ENCODE results near the gene TAS1R2. TPM values are rescaled to one million over a fixed set of nuclear protein-coding genes. Genes with fewer than 3 reads are reported as not detected.
A peak's percentile ranks its signal among the peaks of the same experiment; 100 is the strongest.

The TAS1R2 gene
- total RNA-seq, 6 experiments from 2014 or later = 0.07 TPM; not detected in 5

DNA sequence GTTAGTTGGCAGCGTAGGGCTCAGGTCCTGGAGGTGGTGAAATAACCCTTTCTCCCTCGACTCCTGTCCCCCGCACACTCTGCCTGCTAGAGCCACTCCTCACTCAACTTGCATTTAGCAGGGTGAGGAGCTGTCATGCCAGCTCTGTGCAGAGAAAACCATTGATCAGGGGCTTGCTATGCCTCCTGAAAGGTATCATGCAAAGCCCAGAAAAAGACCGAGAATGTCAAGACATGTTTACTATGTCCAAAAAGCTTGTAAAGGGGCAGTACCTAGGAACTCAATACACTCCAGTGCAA, 24.9 kb upstream of the TAS1R2 start:
- H3K36me3 ChIP-seq = peaks cover 0 to 87% (median 39%) of the 10 kb centered on the region in 4 donors
- ATAC-seq = no peak

DNA sequence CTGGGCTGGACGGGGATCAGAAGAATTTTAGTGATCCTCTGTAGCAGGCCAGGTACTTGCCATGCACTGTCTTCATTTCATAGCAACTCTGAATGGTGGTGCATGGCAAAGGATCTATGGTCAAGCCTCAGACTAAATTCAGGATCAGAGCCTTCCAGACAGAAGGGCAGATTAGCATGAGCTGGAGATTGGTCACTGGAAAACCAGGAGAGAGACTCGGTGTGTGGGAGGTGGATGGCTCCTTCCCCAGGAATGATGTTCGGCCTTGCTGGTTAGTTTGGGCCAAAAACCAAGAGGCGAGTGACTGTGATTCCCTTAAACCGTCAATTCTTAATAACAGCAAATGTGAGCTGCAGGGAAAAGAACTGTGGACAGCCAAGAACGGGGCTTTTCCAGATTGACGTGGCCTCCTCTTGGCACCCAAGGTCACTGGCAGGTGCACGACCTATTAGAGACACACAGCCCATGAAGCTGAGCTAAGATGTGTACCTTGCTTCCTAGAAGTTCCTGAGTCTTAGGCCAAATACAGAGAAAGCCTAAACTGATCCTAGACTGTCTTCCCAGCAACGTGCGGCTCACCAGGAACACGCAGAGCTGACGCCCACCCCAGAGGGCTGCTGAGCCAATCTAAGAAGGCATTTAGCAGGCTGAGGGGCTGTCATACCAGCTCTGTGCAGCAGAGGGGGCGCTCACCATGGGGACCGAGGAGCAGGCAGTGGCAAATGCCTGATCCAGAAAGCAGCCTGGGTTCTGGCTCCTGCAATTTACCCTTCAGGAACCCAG, 24.4 kb upstream of the TAS1R2 start:
- peaks cover 0 to 87% (median 39%) of the 10 kb centered on the region in 4 donors for H3K36me3 ChIP-seq
- DNase-seq (peak; percentile 78 to 79 (median 78)), ATAC-seq (peak; percentile 79 to 91 (median 83))
- H3K9me3 ChIP-seq = no peaks in the 10 kb centered on the region
- intact Hi-C loops (cut with DNase I) = no loop called here
- TF ChIP-seq, protein P1, sequence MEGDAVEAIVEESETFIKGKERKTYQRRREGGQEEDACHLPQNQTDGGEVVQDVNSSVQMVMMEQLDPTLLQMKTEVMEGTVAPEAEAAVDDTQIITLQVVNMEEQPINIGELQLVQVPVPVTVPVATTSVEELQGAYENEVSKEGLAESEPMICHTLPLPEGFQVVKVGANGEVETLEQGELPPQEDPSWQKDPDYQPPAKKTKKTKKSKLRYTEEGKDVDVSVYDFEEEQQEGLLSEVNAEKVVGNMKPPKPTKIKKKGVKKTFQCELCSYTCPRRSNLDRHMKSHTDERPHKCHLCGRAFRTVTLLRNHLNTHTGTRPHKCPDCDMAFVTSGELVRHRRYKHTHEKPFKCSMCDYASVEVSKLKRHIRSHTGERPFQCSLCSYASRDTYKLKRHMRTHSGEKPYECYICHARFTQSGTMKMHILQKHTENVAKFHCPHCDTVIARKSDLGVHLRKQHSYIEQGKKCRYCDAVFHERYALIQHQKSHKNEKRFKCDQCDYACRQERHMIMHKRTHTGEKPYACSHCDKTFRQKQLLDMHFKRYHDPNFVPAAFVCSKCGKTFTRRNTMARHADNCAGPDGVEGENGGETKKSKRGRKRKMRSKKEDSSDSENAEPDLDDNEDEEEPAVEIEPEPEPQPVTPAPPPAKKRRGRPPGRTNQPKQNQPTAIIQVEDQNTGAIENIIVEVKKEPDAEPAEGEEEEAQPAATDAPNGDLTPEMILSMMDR (IDR thresholded peaks at IDR 0.05) = peak; percentile 81 to 89 (median 86)
- TF ChIP-seq POLR2A (IDR thresholded peaks at IDR 0.05) = no peak
- no peak overlapping the region for H3K4me3 ChIP-seq
- no peak overlapping the region for H3K27ac ChIP-seq
- WGBS (ENCODE audit: insufficient coverage, low coverage, low lambda C conversion rate, missing lambda C conversion rate) = 67% methylated on average over 1 of the region's 14 CpGs
- no peaks in the 10 kb centered on the region for H3K27me3 ChIP-seq
- H3K4me1 ChIP-seq = no peaks in the 10 kb centered on the region

More for the DNA sequence above, 24.9 kb upstream of the TAS1R2 start:
- H3K4me1 ChIP-seq = no peaks in the 10 kb centered on the region
- H3K4me3 ChIP-seq = no peak overlapping the region
- TF ChIP-seq, protein P1 (IDR thresholded peaks at IDR 0.05) = no peak
- DNase-seq = no peak
- no peaks in the 10 kb centered on the region for H3K27me3 ChIP-seq
- H3K27ac ChIP-seq = no peak overlapping the region
- 29% methylated on average over 1 of the region's 4 CpGs for WGBS (ENCODE audit: insufficient coverage, low coverage, low lambda C conversion rate, missing lambda C conversion rate)
- intact Hi-C loops (cut with DNase I) = no loop called here
- no peaks in the 10 kb centered on the region for H3K9me3 ChIP-seq

DNA sequence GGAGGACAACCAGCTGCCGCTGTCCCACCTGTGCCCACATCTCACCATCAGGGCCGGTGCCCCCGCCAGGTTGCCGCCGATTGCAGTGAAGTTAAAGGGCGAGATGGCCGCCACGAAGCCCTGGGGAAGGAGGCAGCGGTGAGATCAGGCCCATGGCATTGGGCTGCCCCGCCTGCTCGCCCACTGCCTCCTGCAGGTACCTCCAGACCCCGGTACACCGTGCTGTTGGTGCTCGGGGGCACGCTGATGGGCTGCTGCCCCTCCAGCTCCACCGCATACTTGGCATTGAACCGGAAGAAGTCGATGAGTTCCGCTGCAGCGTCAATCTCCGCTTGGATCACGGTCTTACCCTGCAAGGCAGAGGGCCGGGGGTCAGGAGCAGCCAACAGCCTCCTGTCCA, 23.6 kb upstream of the TAS1R2 start:
- 60% methylated on average over 2 of the region's 23 CpGs for WGBS (ENCODE audit: insufficient coverage, low coverage, low lambda C conversion rate, missing lambda C conversion rate)
- DNase-seq (no peak), ATAC-seq (no peak)
- Histone ChIP-seq H3K27ac (no peak overlapping the region), H3K27me3 (no peaks in the 10 kb centered on the region), H3K4me1 (no peaks in the 10 kb centered on the region), H3K36me3 (peaks cover 0 to 87% (median 39%) of the 10 kb centered on the region in 4 donors), H3K4me3 (no peak overlapping the region), H3K9me3 (no peaks in the 10 kb centered on the region)
- intact Hi-C loops (cut with DNase I) = no loop called here
- TF ChIP-seq POLR2A (IDR thresholded peaks at IDR 0.05) = no peak
- TF ChIP-seq, protein P1 (IDR thresholded peaks at IDR 0.05) = no peak

DNA sequence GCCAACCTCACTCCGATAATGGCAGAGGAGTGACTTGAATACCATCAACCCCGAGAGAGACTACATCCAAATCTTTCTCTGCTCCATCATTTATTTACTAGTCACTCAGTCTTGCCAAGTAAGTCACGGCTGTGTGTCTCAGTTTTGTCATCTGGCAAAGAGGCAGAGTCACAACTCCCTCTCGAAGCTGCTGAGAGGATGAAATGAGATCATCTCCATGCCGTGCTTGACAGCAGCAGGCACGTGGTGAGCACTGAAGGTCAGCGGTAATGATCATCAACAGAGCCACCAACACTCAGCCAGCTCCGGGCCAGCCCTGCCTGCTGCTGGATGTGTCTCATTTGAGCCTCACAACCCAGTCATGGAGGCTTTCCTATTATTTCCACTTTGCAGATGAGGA, 23.0 kb upstream of the TAS1R2 start:
- TF ChIP-seq, protein P1 (IDR thresholded peaks at IDR 0.05) = no peak
- H3K4me1 ChIP-seq = no peaks in the 10 kb centered on the region
- H3K36me3 ChIP-seq = peaks cover 0 to 81% (median 37%) of the 10 kb centered on the region in 4 donors
- H3K9me3 ChIP-seq = no peaks in the 10 kb centered on the region
- intact Hi-C loops (cut with DNase I) = no loop called here
- H3K27ac ChIP-seq = no peak overlapping the region
- no peaks in the 10 kb centered on the region for H3K27me3 ChIP-seq
- ATAC-seq (peak in 1 of 4 donors; percentile 38), DNase-seq (no peak)
- H3K4me3 ChIP-seq = no peak overlapping the region
- 31% methylated on average over 3 of the region's 8 CpGs for WGBS (ENCODE audit: insufficient coverage, low coverage, low lambda C conversion rate, missing lambda C conversion rate)
